ENCODE data around the gene C5orf63.

- no peak for TF ChIP-seq MAX (IDR thresholded peaks at IDR 0.05)
- no peak for TF ChIP-seq HNF4G (IDR thresholded peaks at IDR 0.05)
- TF ChIP-seq CTCF (IDR thresholded peaks at IDR 0.05; ENCODE audit: low read depth, low read length, missing input control), result no peak
- TF ChIP-seq SP1 (IDR thresholded peaks at IDR 0.05), result no peak
- TF ChIP-seq TAF1 (conservative IDR thresholded peaks at IDR 0.05), result no peak
- TF ChIP-seq ZBTB33 (IDR thresholded peaks at IDR 0.05), result no peak
- TF ChIP-seq RXRA (IDR thresholded peaks at IDR 0.05), result no peak
- TF ChIP-seq REST (IDR thresholded peaks at IDR 0.05), result no peak
- no peak for TF ChIP-seq RAD21 (IDR thresholded peaks at IDR 0.05)
- no peak for TF ChIP-seq EGR1 (IDR thresholded peaks at IDR 0.05; ENCODE audit: low read depth in 2 of 2)
- TF ChIP-seq ATF3 (IDR thresholded peaks at IDR 0.05), result no peak
- no peak for TF ChIP-seq YY1 (IDR thresholded peaks at IDR 0.05)
Measured at GRCh38 chr5:127068493-127069214, 4.6 kb downstream of the C5orf63 start.

Data from liver (tissue), 3 donors.